OCI-LY1 (cell line): ENCODE measurements around the gene EVL.

Experiments
- H2AFZ ChIP-seq: fragments of 200-600 bp; sonication (generic), shearing (Covaris generic); 2 replicates; pipeline ENCODE4 v1.6.0; 2014; ENCODE audit warnings: antibody characterized with exemption, mild to moderate bottlenecking, low read length
- H3F3A ChIP-seq: fragments of 200-600 bp; sonication (generic), shearing (Covaris generic); 2 replicates; pipeline ENCODE4 v1.6.0; 2014; ENCODE audit warnings: mild to moderate bottlenecking, antibody characterized with exemption, low read length, moderate library complexity; ENCODE audit not compliant: insufficient read depth
- H3K27ac ChIP-seq: fragments of 200-600 bp; sonication (generic); 2 replicates; pipeline ENCODE4 v1.5.1; 2014; ENCODE audit warnings: low read length, mixed run types, mild to moderate bottlenecking, low read depth; ENCODE audit not compliant: poor library complexity, severe bottlenecking
- H3K27me3 ChIP-seq: fragments of 200-600 bp; sonication (generic); 2 replicates; pipeline ENCODE4 v1.6.0; 2014; ENCODE audit warnings: antibody characterized with exemption, mild to moderate bottlenecking, low read length, moderate library complexity; ENCODE audit not compliant: insufficient read depth
- H3K36me3 ChIP-seq: fragments of 200-600 bp; sonication (generic); 2 replicates; pipeline ENCODE4 v1.6.1; 2014; ENCODE audit warnings: mild to moderate bottlenecking, antibody characterized with exemption, low read length, moderate library complexity, mixed read lengths; ENCODE audit not compliant: insufficient read depth
- H3K4me1 ChIP-seq: fragments of 200-600 bp; sonication (generic); 2 replicates; pipeline ENCODE4 v1.5.1; 2014; ENCODE audit warnings: mild to moderate bottlenecking, low read length, moderate library complexity; ENCODE audit not compliant: insufficient read depth, severe bottlenecking
- H3K4me2 ChIP-seq: fragments of 200-600 bp; sonication (generic), shearing (Covaris generic); 2 replicates; pipeline ENCODE4 v1.6.1; 2014; ENCODE audit warnings: low read length
- H3K4me3 ChIP-seq: fragments of 200-600 bp; sonication (generic); 2 replicates; pipeline ENCODE4 v1.5.1; 2014; ENCODE audit warnings: low read length, low read depth, mild to moderate bottlenecking, mixed read lengths; ENCODE audit not compliant: poor library complexity, severe bottlenecking
- H3K79me2 ChIP-seq: fragments of 200-600 bp; shearing (Covaris generic); 2 replicates; pipeline ENCODE4 v1.6.1; 2016; ENCODE audit warnings: mixed run types, low read length, mixed read lengths; ENCODE audit not compliant: insufficient read depth
- H3K9ac ChIP-seq: fragments of 200-600 bp; sonication (generic), shearing (Covaris generic); 2 replicates; pipeline ENCODE4 v1.6.1; 2014; ENCODE audit warnings: mild to moderate bottlenecking, low read length, mixed read lengths
- H3K9me2 ChIP-seq: fragments of 200-600 bp; sonication (generic), shearing (Covaris generic); 2 replicates; pipeline ENCODE4 v1.6.1; 2014; ENCODE audit warnings: low read depth, mild to moderate bottlenecking, low read length, mixed read lengths
- H3K9me3 ChIP-seq: fragments of 200-600 bp; shearing (Covaris generic); 2 replicates; pipeline ENCODE4 v1.6.1; 2014; ENCODE audit warnings: low read length, mixed read lengths
- H4K20me1 ChIP-seq: fragments of 200-600 bp; sonication (generic), shearing (Covaris generic); 2 replicates; pipeline ENCODE4 v1.6.0; 2016; ENCODE audit warnings: mild to moderate bottlenecking, low read length; ENCODE audit not compliant: insufficient read depth
- CTCF ChIP-seq: fragments of 200-600 bp; sonication (generic), shearing (Covaris generic); IDR thresholded peaks from 2 replicates; pipeline ENCODE4 v1.5.1; 2017; ENCODE audit warnings: mild to moderate bottlenecking, antibody characterized with exemption, low read length, moderate library complexity, mixed read lengths
- EZH2 ChIP-seq: fragments of 200-600 bp; sonication (generic), shearing (Covaris generic); IDR thresholded peaks from 2 replicates; pipeline ENCODE4 v1.8.0; 2017; ENCODE audit warnings: borderline replicate concordance, mixed run types, mild to moderate bottlenecking, antibody characterized with exemption, low read length, moderate library complexity, mixed read lengths

Gene EVL

GRCh38 chr14:100140452-100141078 is 75.3 kb downstream of the EVL start:
- peak; percentile 44; the same call in 1 of the 2 replicates for TF ChIP-seq CTCF
- TF ChIP-seq EZH2, result no peak
- H3K9ac ChIP-seq, result no peak overlapping the region
- H3K9me3 ChIP-seq, result no peaks in the 10 kb centered on the region
- no peaks in the 10 kb centered on the region for H4K20me1 ChIP-seq
- H3K79me2 ChIP-seq, result no peaks in the 10 kb centered on the region
- no peaks in the 10 kb centered on the region for H3K9me2 ChIP-seq
- no peak overlapping the region for H2AFZ ChIP-seq
- H3K36me3 ChIP-seq, result no peaks in the 10 kb centered on the region
- H3K4me2 ChIP-seq, result no peak overlapping the region
- no peak overlapping the region for H3K4me3 ChIP-seq
- H3K27ac ChIP-seq, result no peak overlapping the region
- no peaks in the 10 kb centered on the region for H3K4me1 ChIP-seq
- no peaks in the 10 kb centered on the region for H3K27me3 ChIP-seq
- no peaks in the 10 kb centered on the region for H3F3A ChIP-seq

- H3K4me2 ChIP-seq, result no peak overlapping the region
- H3K27me3 ChIP-seq, result no peaks in the 10 kb centered on the region
- H3K27ac ChIP-seq, result no peak overlapping the region
- H2AFZ ChIP-seq, result no peak overlapping the region
- H4K20me1 ChIP-seq, result no peaks in the 10 kb centered on the region
- H3K36me3 ChIP-seq, result no peaks in the 10 kb centered on the region
- no peaks in the 10 kb centered on the region for H3K9me2 ChIP-seq
- no peaks in the 10 kb centered on the region for H3K79me2 ChIP-seq
- H3K4me1 ChIP-seq, result no peaks in the 10 kb centered on the region
- no peaks in the 10 kb centered on the region for H3K9me3 ChIP-seq
- no peak overlapping the region for H3K4me3 ChIP-seq
- H3F3A ChIP-seq, result no peaks in the 10 kb centered on the region
- TF ChIP-seq EZH2 (no peak), CTCF (no peak)
- no peak overlapping the region for H3K9ac ChIP-seq
Observed at GRCh38 chr14:100141098-100141497, 75.9 kb downstream of the EVL start.

- no peak overlapping the region for H3K9ac ChIP-seq
Observed at GRCh38 chr14:100142073-100143040, 77.1 kb downstream of the EVL start.

More at GRCh38 chr14:100142073-100143040, 77.1 kb downstream of the EVL start:
- Histone ChIP-seq H2AFZ (no peak overlapping the region), H3K9me3 (no peaks in the 10 kb centered on the region), H3K4me2 (no peak overlapping the region), H4K20me1 (no peaks in the 10 kb centered on the region), H3K4me3 (no peak overlapping the region), H3K27me3 (no peaks in the 10 kb centered on the region), H3K27ac (no peak overlapping the region), H3F3A (no peaks in the 10 kb centered on the region), H3K4me1 (peaks cover 8% of the 10 kb centered on the region), H3K79me2 (no peaks in the 10 kb centered on the region), H3K36me3 (no peaks in the 10 kb centered on the region), H3K9me2 (no peaks in the 10 kb centered on the region)
- no peak for TF ChIP-seq CTCF
- TF ChIP-seq EZH2, result no peak
